HG02870 (cell line): Measurements from ENCODE around the gene CASTOR2.
"Not testable (repeated sequence)": the region's sequence is repeated elsewhere in the genome, so short reads cannot be mapped to it uniquely, and the experiment has no call there.

Experiments used
- ATAC-seq: cut with Tn5 transposase; IDR thresholded peaks from one replicate; pipeline ENCODE4 v1.9.1; 2021; ENCODE audit warnings: mild to moderate bottlenecking, moderate library complexity; ENCODE audit not compliant: unreplicated experiment

Gene CASTOR2

DNA sequence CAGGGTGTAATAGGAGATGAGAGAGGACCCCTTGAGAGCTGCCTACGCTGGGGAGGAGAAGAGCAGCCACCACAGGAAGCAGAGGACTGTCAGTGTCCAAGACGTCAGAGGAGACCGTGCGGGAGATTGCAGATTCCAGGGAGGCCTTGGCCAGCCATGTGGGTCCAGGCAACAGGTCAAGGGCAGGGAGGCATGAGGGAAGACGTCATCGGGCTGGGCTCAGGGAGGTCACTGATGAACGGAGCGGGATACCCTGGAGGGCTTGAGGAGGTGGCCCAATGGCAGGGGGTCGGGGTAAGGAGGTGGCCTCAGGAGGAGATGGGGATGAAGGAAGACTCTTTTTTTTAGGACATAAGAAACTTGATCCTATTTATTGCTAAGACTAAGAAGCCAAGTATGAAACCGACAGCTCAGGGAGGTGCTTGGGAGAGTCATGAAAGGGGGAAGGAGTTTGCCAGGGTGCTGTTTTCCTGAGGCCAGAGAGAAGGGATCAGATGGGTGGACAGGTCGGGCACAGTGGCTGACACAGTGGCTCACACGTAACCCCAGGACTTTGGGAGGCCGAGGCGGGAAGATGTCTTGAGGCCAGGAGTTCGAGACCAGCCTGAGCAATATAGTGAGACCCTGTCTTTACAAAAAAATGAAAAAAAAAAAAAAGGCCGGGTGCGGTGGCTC, 30.5 kb downstream of the CASTOR2 start:
- ATAC-seq, result not testable (repeated sequence)

GRCh38 chr7:74996361-74996760, 31.9 kb downstream of the CASTOR2 start:
- ATAC-seq, result not testable (repeated sequence)

GRCh38 chr7:74997811-74998210, 33.3 kb downstream of the CASTOR2 start:
- not testable (repeated sequence) for ATAC-seq

DNA sequence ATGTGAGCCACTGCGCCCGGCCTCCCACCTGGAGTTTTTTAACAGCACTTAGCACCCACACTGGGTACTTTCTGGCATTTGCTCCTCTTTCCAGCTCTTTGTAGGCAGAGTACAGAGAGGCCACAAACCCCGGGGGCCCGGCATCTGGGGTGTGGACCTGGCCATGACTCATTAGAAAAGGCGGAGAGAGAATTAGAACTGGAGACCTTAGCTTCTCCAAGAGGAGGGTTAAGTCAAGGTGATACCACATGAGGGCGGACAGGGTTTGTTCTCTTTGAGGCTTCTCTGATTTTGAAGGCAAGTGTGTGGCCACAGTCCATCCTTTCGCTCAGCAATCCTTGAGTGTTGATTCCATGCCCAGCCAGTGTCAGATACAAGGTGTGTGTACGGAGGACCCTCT, 36.9 kb downstream of the CASTOR2 start:
- ATAC-seq, result not testable (repeated sequence)

- no peak for ATAC-seq
These were observed 45.5 kb downstream of the CASTOR2 start for GRCh38 chr7:75010036-75010435.

DNA sequence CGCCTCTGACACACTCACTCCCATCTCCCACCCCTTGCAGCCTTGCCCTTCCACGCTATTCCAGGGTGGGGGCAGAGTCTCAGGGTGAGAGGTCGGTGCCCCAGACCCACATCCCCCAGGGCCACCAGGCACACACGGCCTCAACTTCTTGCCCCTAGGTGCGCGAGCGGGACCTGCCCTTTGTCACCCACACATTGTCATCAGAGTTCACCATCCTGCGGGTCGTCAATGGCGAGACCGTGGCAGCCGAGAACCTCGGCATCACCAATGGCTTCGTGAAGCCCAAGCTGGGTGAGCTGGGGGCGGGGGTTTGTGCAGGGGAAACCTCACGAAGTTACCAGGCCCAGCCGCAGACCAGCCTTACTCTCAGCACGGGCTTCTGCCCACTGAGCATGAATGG, 53.3 kb downstream of the CASTOR2 start:
- no peak for ATAC-seq

- no peak for ATAC-seq
These were observed 54.3 kb downstream of the CASTOR2 start for GRCh38 chr7:75018570-75019364.

- no peak for ATAC-seq
These were observed 55.3 kb downstream of the CASTOR2 start for GRCh38 chr7:75019800-75020199.

DNA sequence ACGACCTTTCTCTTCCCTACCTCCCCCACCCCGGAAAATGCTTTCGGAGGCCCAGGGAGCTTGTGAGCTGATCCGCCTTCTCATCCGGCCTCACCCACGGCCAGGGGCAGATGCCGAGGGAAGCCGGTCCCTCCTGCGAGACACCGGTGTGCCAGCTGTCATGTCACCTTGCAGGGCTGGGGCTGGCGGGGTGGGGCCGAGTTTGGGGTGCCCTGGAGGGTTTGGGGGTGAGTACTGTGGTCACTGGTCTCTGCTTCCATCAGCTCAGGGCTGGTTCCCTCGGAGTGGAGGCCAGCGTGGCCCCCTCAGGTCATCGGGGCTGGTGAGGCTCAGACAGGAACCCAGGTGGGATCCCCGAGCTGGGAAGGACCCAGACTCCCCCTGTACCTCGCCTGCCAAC, 60.4 kb downstream of the CASTOR2 start:
- no peak for ATAC-seq

DNA sequence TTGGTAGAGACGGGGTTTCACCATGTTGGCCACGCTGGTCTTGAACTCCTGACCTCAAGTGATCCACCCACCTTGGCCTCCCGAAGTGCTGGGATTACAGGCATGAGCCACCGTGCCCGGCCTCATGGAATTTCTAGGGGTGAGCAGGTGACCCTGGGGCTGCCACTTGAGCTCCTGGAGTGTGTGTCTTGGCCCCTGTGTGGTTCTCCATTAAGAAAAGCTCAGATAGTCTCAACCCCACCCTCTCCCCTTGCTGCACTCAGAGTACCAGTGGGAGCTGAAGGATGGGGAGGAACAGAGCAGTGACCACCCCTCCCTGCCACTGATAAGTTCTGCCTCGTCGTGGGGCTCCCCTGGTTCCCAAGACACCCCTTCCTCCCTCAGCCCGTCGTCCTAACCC, 63.8 kb downstream of the CASTOR2 start:
- ATAC-seq, result no peak

DNA sequence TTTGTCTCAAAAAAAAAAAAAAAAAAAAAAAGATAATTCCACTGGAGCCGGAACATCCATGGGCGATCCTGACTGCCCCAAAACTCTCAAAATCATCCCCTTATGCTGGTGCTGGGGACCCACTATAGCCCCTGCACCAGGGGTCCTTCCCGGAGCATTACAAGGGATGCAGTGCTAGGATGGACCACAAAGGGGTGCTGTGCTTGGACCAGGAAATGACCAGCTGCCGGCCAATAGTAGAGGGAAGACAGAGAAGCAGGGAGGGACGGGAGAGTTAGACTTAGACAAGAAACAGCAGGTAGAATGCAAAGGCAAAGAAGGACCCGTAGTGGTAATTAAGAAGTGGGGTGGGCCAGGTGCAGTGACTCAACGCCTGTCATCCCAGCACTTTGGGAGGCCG, 68.6 kb downstream of the CASTOR2 start:
- no peak for ATAC-seq

DNA sequence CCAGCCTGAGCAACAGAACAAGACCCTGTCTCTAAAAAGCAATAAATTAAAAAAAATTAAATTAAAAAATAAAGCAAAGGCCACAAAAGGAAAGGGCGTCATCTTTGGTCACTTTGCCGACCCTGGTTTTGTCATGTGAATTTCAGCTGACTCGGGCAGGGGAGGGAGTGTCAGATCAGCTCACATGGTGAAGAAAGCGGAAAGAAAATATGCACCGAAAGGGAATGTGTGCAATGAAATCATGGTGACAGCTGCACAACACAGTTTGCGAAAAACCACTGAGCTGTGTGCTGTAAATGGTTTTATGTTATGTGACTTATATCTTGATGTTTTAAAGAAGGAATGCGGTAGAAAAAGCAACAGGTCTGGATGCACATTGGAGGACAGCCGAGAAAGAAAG, 69.3 kb downstream of the CASTOR2 start:
- ATAC-seq, result no peak

DNA sequence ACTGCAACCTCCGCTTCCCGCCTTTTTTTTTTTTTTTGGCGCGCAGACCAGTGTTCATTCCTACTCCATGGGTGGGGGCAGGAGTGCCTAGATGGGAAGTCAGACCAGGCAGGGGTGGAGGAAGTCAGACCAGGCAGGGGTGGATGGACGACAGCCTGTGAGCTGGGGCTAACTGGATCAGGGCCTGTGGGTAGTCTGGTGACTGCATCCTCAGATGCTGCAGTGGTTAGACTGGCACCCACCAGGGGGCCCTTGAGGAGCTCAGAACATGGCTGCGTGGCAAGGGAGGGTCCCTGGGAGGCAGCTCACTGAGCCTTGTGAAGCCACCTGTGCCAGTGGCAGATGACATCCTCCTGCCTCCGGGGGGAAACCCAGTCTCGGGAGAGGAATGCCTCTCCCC, 74.0 kb downstream of the CASTOR2 start:
- ATAC-seq, result no peak

DNA sequence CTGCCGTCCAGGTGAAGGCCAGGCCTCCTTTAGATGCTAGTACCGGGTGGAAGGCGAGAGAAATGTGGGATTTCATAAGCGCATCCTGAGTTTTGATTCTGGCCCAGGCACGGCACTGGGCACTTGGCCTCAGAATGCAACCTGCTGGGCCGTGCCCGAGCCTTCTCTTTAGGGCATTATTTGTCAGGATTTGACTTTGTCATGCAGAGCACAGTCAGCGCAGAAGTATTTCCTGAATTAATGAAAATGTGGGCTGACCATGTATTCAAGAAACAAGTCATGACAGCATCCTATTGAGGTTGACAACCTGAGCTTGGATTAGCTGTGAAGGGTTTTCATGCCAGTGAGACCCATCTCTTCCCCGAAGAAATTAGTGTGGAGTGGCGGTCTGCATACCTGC, 74.7 kb downstream of the CASTOR2 start:
- ATAC-seq, result no peak

- ATAC-seq, result no peak
These were observed 75.2 kb downstream of the CASTOR2 start for GRCh38 chr7:75039709-75040108.

DNA sequence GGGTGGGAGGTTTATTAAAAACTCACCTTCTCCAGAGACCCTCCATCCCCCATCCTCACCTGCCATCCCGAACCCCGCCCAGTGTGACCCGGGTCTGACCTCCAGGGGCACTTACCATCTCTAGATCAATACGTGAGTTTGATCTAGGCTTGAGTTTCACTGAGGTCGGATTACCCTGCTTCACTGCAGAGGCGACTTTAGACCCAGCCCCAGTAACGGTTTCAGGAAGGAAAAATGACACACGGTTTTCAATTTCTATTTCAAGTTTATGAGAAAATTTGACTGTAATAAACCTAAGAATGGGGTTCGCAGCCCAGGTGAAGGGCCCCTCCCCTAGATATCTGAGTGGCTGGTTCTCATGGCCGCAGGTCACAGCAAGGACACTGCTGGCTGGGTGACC, 76.0 kb downstream of the CASTOR2 start:
- no peak for ATAC-seq

DNA sequence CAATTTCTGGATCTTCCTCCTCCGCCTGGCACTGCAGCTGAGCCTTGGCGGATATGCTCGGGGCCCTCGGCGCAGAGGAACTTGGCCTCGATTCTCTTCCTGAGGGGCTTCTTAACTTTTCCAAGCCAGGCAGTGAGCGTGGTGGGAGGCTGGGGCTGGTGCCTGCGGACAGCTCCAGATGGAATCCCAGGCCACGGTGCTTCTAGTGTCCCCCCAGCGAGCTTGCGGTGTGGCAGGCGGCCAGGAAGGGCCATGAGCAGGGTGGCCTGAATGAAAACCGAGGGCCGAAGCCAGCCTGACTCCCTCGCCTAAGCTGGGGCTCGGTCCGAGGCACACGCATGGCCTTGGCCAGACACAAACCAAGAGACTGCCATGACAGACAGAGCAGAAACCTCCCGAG, 77.8 kb downstream of the CASTOR2 start:
- no peak for ATAC-seq

DNA sequence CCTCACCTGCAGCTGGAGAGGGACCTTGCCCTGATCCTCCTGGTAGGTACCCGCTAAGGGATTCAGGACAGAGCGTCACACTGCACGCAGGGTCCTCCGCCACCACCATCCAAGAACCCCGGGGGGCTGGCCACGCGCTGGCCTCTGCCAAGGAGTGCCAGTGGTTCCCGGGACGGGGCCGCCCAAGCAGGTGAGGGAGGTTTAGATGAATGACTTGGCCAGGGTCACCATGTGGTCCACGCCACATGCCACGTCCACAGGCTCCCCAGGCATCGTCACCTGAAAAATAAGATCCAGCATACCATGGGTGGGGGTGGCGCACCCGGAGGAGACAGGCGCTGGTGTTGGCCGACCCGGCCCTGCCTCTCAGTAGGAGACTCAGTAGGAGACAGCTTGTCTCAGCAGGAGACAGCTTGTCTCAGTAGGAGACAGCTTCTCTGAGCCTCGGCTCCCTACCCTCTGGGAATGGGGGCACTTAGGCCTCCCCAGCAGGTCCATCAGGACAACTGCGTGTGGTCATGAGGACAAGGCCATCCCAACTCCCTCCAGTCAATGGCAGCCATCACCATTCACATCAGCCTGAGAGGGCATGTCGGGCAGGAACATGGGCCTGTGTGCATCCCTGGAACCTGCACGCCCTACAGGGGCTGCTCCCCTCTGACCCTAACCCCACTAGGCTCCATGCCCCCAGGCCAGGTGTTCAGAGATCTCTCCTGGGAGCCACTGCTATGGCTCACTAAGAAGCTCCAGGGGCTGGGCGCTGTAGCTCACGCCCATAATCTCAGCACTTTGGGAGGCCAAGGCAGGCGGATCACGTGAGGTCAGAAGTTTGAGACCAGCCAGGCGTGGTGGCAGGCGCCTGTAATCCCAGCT, 78.6 kb downstream of the CASTOR2 start:
- no peak for ATAC-seq

DNA sequence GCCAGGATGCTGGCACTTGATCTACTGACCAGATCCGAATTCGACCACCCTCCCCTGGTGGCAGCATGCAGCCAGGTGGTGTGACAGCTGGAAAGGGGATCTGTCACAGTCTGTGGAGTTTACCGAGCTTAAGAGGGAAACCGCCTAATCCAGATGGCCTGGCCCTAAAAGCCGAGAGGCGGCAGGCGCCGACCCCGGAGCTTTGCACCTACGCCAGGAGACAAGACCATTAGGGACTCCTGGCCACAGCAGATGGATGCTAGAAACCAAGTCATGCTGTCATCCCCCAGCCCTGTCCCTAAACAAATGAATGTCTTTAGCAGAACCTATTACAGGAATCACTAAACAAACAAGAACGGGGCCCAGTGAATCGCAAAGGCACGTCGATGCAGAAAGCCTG, 81.4 kb downstream of the CASTOR2 start:
- ATAC-seq, result no peak

DNA sequence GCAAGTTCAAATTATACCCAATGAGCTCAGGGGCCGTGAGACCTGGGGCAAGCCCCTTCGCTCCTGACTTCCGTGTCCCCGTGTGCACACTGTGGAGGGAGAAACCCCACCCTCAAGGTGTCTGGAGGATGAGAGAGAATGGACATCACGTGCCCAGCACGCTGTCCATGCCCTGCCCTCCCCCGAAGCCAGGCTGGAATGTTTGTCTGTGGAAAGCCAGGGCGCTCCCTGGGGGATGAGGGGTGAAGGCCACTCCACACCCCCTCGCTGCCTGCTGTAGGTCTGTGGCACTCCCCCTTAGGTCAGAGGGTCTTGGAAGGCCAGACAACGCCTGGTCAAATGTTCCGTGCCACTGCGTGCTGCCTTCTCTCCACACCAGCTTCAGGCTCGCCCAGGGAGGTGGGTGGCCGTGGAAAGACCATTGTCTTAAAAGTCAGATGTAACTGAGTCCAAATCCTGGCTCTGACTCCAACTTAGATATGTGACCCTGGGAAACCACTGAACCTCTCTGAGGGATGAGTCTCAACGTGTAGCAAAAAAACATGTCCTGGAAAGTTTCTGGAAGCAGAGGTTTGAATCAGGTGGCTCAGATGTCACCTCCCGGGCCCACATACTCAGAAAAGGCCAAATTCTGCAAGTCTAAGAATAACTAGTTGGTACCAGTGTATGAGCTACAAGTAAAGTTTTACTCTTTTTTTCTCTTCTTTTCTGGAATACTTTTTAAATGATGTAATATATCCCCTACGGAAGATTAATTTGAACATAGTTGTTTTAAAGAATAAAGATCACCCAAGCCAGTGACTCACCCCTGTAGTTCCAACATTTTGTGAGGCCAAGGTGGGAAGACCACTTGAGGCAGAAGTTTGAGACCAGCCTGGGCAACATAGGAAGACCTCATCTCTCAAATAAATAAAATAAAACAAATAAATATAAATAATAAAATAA, 84.2 kb downstream of the CASTOR2 start:
- no peak for ATAC-seq
